NCI-H2107 treated with DMSO at 0.1 percent for 48 hours (cell line): ENCODE data around the gene HGF.

Experiments used
- DNase-seq: peaks from one replicate; lab custom pipeline; 2025; ENCODE audit not compliant: unreplicated experiment; lab: John Stamatoyannopoulos, UW

HGF gene

DNA sequence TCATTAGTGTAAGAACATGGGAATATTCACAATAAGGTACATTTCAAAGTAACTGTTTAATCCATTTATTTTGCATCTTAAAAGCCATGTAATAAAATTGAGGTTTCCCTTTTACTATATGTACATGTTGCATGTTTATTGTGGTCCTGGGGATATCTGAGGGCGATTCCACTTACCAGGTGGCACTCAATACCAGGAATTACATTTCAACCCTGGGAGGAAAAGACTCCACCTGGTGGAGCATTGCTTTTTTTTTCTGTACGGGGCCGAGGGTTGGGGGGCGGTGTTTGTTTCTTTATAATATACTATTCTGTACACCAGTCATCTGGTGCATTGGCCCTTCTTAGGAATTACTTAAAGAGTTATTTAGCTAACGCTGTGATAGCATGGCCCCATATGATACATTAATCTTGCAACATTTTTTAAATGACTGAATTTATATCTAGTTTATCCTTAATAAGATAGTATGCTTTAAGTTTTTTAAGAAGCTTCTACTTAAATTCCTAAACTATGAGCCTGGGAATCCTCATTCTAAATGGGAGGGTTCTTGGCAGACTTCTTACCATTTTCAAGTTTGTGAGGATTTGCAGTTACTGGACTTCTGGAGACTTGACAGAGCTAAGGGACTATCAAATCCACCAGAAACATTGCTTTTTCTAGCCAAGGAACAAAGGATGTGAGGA, 7.2 kb upstream of the HGF start:
- DNase-seq: peak; percentile 51

DNA sequence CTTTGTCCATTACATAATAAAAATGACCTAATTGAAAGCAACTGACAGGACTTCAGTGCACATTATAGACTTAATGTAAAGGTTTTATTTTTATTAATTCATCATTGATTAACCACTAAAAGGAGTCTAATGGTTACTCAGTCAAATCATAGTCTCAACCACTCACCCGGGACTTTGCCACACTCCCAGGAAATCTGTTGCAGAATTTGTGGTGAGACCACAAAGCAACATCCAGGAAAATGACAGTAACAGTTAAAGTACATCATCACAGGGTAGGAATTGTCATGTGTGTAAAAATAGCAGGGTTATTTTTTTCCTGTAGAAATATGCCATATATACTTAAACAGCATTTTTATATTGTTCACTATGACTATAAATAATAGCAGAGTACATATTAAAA, 6.3 kb upstream of the HGF start:
- DNase-seq: peak; percentile 17

DNA sequence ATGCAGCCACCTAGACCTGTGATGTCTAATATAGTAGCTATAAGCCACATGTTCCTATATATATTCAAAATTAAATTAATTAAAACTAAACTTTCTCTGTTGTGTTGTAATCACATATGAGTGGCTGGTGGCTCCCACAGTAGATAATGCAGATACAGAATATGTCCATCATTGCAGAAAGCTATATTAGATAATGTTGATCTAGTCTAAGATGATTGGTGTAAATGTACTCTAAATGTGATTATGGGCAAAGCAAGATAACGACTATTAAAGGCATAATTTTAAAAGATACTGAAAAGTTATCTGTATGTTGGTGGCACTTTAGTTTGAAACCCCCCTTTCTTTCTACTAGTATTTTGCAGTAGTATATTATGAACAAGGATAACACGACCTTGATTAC, 5.7 kb upstream of the HGF start:
- no peak for DNase-seq

DNA sequence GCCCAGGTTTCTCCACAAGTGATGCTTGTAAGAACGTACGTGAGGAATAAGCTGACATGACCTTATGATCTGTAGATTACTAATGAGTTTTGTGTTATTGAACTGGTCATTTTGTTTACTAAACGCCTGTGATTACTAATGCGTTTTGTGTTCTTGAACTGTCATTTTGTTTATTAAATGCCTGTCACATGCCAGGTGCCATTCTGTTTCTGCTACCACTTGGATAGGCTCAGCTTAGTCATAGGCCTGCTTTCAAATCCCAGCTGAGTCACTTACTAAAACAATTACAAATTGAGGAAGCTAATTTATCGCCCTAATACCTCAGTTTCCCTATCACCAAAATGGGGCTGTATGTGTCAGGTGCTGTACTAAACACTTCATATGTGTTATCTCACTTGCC, 4.7 kb upstream of the HGF start:
- DNase-seq: no peak

DNA sequence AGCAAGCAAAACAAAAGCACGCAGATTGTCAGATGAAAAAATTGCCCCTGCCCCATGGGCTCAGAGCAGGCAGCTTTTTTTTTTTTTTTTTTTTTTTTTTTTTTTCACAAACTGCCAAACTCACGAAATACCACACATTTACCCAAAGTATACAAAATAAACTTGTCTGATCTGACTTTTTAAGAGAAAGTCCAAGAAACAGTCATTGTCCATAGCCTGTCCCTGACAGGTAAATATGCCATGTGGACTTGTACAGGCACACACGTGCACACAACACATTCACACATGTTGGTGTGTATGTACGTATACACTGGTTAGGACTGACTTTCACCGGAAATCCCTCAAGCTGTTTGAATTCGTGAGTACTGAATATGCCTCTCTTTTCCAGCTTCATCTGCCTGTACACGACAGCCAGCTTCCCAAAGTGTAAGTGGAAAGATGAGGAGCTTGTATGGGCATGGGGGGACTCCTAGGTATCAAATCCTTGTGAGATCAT, 929 bp upstream of the HGF start:
- DNase-seq: no peak

DNA sequence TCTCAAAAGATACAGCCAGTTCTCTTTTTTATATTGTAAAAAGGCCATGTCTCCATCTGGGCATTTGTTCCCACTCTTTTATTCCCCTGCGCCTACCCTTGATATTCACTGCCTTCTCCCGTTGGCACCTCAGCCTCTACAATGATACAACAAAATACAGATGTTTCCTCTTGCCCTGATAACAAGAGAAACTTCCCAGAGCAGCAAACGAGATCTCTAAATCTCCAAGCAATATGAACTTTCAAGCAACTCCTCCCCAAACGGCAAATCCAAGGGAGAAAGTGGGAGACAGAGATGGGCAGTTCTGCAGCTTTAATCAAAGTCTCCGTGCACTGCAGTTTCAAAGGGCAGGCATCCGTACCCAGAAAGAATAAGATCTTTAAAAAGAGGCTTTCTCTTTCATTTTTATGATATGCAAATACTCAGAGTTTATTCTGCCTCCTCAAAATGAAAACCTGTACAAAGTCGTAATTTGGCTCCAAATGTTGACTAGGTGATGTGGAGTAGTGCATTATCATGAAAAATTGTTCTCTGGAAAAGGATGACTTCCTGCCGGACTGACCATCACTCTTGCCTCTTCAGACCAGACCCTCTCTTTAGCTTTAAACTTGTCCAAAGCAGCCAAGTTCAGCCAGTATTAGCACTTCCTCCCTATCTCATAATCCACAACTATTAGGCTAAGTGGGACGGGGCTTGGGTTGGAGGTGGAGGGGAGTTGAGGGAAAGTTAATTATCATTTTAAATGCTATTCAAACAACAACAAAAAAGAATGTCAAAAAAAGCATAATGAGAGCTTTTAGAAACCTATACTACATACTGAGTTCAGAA, 682 bp downstream of the HGF start:
- DNase-seq: no peak

DNA sequence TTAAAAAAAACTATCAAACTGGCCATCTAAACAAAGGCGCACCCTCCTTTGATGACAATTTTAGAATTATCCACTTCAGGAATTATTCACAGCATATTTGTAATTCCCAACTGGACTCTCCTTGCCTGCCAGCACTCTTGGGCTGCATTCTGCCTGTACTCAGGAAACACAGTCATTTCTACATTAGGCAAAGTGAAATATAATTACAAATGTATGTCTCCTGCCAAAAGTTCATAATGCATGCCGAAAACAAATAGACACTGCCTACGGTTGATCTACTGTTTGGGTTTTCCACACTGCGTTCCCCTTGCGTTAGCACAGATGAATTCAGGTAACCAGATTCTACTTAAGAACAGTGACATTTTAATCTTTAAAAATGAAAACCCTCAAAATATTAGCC, 1.9 kb downstream of the HGF start:
- no peak for DNase-seq

DNA sequence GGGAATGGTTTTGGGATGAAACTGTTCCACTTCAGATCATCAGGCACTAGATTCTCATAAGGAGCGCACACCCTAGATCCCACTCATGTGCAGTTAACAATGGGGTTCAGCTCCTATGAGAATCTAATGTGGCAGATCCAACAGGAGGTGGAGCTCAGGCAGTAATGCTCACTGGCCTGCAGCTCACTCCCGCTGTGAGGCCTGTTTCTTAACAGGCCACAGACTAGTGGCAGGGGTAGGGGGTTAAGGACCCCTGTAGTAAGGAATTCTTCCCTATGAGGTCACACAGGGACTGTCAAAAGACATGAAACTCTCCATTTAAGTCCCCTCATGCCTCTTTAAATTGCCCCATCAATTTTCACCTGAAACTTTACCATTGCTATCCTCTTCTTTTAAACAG, 8.0 kb downstream of the HGF start:
- no peak for DNase-seq

DNA sequence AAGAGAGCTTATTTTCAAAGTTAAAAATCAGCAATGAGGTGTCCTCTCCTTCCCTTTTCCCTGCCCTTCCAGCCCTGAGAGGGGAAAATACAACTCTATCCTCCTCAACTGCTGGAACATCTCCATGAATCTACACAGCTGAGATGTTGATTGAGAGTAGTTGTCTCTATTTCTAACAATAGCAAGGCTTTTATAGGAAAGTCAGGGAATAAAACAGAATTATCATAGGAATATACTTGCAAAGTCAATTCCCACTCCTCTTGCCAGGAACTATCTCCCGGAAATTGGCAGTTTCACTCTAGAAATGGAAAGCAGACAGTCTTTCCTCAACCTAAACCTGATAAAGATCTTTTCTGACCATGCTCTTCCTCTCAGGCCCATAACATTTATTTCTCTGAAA, 8.8 kb downstream of the HGF start:
- DNase-seq: no peak

DNA sequence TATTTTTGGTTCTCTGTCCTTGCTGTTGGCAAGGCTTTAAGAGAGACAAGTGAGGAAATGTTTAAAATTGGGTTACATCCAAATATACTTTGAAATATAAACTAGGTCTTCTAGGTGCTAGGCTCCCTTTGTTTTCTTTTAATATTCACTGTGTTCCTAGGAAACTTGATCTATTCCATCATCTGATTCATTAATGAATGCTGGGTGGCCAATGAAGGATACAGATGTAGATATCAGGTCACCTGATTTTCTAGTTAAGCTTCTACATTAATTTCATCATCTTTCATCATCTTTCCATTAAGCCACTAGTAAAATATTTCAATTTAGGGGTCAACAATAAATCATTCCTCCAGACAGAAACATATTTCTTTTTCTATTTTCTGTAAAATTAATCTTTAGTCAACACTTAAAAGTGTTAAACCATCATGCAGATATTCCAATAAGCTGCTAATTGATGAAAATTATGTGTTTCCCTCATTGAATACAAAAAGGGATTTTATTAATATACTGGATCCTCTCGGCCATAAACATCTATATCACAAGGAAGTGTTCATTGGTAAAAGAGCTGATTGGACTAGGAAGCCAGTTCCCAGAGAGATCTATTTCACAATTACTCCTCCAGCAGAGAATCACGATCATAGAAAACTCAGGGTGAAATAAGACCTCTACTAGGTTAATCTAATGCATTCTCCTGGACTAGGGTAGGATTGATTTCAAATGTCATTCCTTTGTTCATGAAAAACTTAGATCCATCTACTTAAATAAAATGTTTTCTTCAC, 14.7 kb downstream of the HGF start:
- no peak for DNase-seq

DNA sequence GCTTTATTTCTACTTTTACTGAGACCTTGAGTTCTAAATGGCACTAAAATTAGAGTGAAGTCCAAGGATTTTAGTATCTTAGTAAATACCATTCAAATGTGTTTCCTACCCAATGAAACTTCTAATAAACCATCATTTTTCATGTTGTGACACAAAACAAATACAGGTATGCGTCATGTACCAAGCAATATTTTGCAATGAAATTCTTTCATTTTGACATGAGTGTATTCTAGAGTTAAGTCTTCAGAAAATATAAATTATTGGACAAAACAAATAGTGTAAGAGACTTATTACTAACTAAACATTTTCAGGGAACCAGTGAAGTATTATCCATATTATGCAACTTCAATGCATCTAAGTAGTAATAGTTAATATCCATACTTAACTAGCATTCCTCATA, 16.5 kb downstream of the HGF start:
- DNase-seq: no peak

DNA sequence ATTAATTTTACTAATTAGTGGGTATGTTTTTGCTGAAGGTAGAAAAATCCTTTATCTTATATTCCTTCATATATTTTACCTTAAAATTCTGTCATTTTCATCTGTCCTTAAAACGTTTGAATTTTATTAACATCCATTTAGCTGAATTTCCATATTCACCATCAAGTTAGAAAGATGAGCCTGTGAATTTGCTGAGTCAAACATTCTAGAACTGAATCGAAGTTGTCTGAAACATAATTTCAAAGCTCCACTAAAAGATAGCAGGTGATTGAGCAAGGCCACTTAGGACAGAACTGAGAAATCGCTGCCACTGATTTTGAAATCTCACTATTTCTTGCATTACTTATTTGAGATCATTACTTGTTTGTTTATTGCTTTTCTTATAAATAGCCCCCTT, 17.5 kb downstream of the HGF start:
- DNase-seq: no peak

DNA sequence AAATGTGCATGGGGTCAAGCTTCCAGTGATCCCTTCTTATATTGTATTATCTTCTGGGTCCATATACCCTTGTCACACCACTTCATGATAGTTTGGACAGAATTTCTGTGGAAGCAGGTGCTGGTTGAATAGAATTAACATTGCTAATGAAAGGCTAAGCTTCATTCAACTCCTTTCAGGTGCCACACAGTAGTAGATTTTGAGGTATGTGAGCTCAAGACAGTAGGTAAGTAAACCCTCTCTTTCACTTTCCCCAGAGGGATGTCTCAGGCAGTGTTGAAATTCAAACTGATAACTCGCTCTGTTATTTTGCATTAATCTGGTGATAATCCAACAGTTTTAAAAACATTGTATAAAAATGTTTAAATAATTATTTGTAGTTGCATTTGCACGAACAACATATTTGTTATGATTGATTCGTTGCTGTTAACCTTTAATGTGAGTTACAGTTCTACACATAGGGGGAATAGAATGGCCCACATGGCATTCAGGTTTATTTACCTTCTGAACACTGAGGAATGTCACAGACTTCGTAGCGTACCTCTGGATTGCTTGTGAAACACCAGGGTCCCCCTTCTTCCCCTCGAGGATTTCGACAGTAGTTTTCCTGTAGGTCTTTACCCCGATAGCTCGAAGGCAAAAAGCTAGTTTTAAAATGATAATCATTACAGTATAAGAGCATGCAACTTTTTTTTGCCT, 18.1 kb downstream of the HGF start:
- no peak for DNase-seq

DNA sequence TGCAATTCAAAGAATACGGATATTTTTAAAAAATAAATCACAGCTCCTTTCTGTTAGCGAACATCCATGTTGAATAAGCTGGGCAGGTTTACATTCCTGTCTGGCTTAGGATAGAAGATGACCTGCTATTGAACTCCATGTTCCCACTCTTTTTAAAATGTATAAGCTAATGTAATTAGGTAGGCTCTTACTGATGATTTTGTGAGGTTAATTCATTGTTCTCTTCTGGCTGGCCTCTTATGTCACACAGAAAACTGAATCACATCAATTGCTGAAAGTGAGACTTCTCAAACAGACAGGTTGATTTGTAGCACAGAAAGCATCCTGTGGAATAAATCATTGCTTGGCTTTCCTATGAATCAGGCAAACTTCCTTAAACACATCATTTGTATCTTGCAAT, 24.2 kb downstream of the HGF start:
- no peak for DNase-seq

DNA sequence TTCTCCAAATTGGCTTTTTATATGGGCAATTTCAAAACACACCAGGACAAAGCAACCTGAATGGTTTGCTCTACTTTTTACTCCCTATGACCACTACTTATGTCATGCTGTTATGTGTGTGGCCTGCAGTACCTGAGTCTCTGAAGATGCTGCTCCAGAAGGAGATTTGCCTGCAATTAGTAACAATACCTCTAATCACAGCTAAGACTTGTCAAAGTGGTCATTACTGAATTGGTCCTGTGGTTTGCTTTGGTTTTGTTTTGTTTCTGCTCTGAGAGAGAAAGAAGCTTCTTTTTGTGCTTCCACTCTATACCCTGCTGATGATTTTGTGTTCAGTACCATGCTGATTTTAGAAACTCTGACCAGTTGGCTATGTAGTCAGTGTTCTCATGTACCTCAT, 25.5 kb downstream of the HGF start:
- DNase-seq: no peak

DNA sequence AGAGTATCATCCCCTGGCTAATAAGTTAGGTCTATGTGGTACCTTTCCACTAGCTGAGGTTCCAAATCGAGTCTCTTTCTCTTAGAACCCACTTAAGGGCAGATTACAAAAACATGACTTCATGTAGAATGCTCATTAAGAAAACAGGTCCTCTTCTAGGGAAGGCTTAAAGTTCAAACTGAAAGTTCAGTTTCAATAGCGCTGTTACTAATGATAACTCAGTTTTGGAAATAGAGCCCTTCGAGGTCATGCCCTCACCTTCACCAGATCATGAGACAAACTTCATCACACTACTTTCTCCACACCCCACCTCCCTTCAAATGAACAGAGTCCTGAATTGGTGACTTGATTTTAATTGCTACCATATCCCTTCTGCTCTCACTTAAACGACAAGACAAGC, 26.2 kb downstream of the HGF start:
- no peak for DNase-seq

DNA sequence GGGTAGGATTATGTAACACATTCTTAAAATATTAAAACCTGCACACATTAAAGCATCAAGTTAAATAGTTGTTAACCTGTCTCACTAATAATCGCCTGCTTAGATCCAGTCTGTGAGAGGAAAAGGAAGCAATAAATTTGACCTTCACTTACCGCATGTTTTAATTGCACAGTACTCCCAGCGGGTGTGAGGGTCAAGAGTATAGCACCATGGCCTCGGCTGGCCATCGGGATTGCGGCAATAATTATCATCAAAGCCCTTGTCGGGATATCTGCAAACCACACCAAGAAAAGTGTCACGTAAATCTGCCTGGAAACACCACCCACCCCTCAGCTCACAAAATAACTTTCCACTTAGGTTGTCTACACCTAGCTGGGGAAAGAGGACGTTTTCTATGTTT, 26.6 kb downstream of the HGF start:
- no peak for DNase-seq

DNA sequence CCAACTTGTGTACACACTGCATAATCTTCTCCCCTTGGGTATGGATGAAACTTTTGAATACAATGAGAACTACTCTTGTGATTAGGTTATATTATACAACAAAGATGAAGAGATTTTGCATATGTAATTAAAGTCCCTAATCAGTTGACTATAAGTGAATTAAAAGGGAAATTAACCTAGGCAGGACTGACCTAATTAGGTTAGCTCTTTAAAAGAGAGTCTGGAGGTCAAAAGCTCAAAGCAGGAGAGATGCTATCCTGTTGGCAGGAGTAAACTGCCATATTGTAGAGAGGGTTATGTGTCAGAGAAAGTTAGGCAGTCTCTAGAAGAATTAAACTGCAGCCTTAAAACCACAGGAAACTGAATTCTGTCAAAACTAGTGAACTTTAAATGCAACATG, 29.4 kb downstream of the HGF start:
- DNase-seq: no peak

DNA sequence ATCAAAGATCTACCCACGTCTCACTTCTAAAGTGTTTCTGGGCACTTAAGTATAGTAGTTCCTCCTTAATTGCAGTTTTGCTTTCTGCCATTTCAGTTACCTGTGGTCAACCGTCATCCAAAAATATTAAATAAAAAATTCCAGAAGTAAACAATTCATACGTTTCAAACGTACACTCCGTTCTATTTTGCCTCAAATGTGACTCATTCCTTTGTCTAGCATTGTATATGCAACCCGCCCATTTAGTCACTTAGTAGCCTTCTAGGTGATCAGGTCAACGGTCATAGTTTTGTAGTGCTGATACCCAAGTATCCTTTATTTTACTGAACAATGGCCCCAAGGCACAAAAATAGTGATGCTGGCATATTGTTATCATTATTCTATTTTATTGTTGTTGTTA, 33.8 kb downstream of the HGF start:
- no peak for DNase-seq

DNA sequence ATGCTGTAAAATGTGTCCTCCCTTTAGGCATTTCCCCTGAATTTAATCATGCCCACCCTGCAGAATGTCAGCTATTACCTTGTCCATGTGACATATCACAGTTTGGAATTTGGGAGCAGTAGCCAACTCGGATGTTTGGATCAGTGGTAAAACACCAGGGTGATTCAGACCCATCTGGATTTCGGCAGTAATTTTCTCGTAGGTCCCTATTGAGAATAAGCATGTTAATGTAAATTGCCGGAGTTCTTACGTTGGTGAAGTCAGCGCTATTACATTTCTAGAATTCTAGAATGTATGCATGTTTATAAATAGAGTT, 44.1 kb downstream of the HGF start:
- DNase-seq: no peak

DNA sequence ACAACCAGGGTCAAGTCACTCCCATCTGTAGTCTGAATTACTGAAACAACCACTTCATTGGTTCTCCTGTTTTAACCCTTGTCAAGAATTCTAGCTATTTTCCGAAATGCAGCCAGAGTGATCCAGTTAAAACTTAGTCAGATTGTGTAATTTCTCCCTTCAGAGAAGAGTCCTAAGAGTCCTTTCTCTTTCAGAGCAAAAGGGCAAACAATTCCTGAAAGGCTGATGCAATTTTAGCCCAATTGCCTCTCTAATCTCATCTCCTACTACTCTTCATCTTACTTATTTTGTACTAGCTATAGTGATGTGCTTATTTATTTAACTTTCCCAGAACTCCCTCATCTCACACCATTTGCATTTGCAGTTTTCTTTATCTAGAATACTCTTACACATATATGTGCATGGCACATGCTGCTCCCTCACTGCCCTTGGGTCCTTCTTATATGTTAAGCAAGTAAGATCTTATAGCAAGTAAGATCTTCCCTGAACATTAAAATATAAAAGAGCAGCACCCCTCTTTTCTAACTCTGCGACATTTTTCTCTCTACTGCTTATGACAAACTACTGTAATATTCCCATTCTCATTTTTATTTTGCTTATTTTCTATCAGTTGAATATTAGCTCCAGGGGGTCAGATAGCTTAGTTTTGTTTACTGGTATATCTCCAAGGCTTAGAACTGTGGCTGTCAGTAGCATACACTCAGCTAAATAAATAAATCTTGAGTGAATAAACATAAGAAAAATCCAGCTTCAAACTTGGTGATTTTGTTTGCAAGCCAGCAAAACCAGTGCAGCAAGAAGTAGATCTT, 44.6 kb downstream of the HGF start:
- DNase-seq: no peak
